VCaP (cell line): ENCODE results near the gene AS3MT.

Source experiments
- H3K27ac ChIP-seq: fragments of 450-650 bp; 2 replicates; pipeline ENCODE4 v1.5.1; 2017
- TF ChIP-seq, protein P1 (sequence below): fragments of 450-650 bp; conservative IDR thresholded peaks from 2 replicates; pipeline ENCODE4 v1.5.1; 2017; ENCODE audit warnings: mild to moderate bottlenecking, moderate library complexity

AS3MT gene

GRCh38 chr10:102894466-102895213, 25.4 kb downstream of the AS3MT start:
- no peak overlapping the region for H3K27ac ChIP-seq
- TF ChIP-seq, protein P1, sequence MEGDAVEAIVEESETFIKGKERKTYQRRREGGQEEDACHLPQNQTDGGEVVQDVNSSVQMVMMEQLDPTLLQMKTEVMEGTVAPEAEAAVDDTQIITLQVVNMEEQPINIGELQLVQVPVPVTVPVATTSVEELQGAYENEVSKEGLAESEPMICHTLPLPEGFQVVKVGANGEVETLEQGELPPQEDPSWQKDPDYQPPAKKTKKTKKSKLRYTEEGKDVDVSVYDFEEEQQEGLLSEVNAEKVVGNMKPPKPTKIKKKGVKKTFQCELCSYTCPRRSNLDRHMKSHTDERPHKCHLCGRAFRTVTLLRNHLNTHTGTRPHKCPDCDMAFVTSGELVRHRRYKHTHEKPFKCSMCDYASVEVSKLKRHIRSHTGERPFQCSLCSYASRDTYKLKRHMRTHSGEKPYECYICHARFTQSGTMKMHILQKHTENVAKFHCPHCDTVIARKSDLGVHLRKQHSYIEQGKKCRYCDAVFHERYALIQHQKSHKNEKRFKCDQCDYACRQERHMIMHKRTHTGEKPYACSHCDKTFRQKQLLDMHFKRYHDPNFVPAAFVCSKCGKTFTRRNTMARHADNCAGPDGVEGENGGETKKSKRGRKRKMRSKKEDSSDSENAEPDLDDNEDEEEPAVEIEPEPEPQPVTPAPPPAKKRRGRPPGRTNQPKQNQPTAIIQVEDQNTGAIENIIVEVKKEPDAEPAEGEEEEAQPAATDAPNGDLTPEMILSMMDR: no peak

DNA sequence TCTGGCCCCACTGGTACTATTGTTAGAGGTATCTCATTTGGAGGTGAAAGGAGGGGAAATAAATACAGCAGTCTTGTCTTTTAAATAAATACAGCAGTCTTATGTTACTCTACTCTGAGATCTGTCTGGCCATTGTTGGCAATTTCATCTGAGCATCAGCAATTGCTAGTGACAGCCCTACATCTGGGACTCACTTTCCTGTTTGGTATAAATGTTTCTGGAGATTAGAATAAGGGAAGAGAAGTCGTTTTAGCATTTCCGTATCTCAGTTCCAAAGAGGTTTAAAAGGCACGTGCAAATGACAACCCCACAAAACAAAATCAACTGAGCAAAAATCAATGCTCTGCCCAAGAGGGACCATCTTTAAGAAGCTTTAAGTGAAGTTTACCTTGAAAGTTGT, 30.7 kb downstream of the AS3MT start:
- no peak overlapping the region for H3K27ac ChIP-seq
- TF ChIP-seq, protein P1: no peak

DNA sequence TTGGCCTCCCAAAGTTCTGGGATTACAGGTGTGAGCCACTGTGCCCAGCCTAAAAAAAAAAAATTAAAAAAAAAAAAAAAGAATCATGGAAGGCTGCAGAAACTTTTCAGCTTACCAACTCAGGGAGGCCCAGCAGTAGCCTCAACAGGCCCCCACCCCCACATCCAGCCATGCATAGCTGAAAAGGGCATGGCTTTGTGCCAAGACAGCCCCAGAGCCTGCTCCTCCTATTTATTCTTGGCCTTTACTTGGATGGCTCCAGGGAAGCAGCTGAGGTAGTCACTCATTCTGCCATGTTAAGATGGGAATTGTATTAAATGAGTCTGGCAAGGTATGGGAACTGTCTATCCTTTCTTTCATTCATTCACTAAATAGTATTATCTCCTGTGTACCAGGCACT, 35.1 kb downstream of the AS3MT start:
- no peak overlapping the region for H3K27ac ChIP-seq
- TF ChIP-seq, protein P1: no peak

DNA sequence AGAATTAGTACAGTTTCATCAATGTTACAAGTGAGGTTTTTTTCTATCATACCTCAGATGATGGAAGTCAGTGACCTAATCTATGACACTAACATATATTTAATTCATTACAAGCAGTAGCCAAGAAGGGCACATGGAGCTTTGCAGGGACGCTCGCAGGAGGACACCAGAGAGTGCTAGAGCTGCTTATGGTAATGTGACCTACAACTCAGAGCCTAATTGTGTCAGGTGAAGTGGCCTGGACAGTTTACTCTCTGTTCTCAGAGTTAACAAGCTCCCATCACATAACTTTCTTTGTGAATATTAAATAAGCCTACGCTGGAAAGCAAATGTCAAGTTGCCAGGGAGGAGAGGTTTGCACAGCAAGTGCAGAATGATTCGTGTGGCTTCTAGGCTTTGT, 37.2 kb downstream of the AS3MT start:
- TF ChIP-seq, protein P1: no peak
- no peak overlapping the region for H3K27ac ChIP-seq

- no peak overlapping the region for H3K27ac ChIP-seq
- TF ChIP-seq, protein P1: no peak
Measured at GRCh38 chr10:102914781-102915180, 45.5 kb downstream of the AS3MT start.

- TF ChIP-seq, protein P1: no peak
Measured at GRCh38 chr10:102916173-102916572, 46.9 kb downstream of the AS3MT start.

GRCh38 chr10:102917314-102917961, 48.2 kb downstream of the AS3MT start:
- TF ChIP-seq, protein P1: peak; percentile 96

More at GRCh38 chr10:102916173-102916572, 46.9 kb downstream of the AS3MT start:
- H3K27ac ChIP-seq: no peak overlapping the region; the same call in 1 of the 2 replicates

More at GRCh38 chr10:102917314-102917961, 48.2 kb downstream of the AS3MT start:
- peak overlapping the region; percentile 87 for H3K27ac ChIP-seq
